ENCODE measurements around the gene FMO1. TPM values are rescaled to one million over a fixed set of nuclear protein-coding genes. Genes with fewer than 3 reads are reported as not detected.

FMO1 gene
- total and polyA plus RNA-seq, 2 of the 8 experiments (the other 6 are each of a cell fraction or from before 2014, with no cell fraction given): 0.11 TPM; not detected in 1

- TF ChIP-seq RXRA (IDR thresholded peaks at IDR 0.05; ENCODE audit: insufficient read depth, low read depth, low read length): no peak
- TF ChIP-seq SIX5 (IDR thresholded peaks at IDR 0.05; ENCODE audit: low read depth, low read length): no peak
- no peak for TF ChIP-seq SRF (IDR thresholded peaks at IDR 0.05; ENCODE audit: low read depth, low read length)
- TF ChIP-seq SP2 (IDR thresholded peaks at IDR 0.05; ENCODE audit: low read length): no peak
- TF ChIP-seq POU5F1 (IDR thresholded peaks at IDR 0.05; ENCODE audit: low read depth, low read length): no peak
- TF ChIP-seq SAP30 (IDR thresholded peaks at IDR 0.05; ENCODE audit: insufficient read depth, insufficient replicate concordance, low read length): no peak
- no peak for TF ChIP-seq CTBP2 (IDR thresholded peaks at IDR 0.05; ENCODE audit: borderline replicate concordance, insufficient read depth, insufficient read length, low read length)
These were observed 19.1 kb downstream of the FMO1 start (continued) for GRCh38 chr1:171267391-171267790.

Measured in H1 (cell line).